Smooth muscle cell (in vitro differentiated cells): ENCODE data around the gene RITA1. TPM values are rescaled to one million over a fixed set of nuclear protein-coding genes. Genes with fewer than 3 reads are reported as not detected.

Experiments used
- DNase-seq: peaks from one replicate; lab custom pipeline; 2025; ENCODE audit not compliant: unreplicated experiment; lab: John Stamatoyannopoulos, UW
- H2AFZ ChIP-seq: fragments of 200-600 bp; sonication (generic); 2 replicates; pipeline ENCODE4 v1.6.0; 2016; ENCODE audit warnings: antibody characterized with exemption, low read depth, mild to moderate bottlenecking
- H3F3A ChIP-seq: fragments of 200-600 bp; sonication (generic); 2 replicates; pipeline ENCODE4 v1.6.0; 2017; ENCODE audit warnings: antibody characterized with exemption, low read depth
- H3K27ac ChIP-seq: fragments of 200-600 bp; sonication (generic); 2 replicates; pipeline ENCODE4 v1.5.1; 2016; ENCODE audit warnings: low read depth, mild to moderate bottlenecking
- H3K27me3 ChIP-seq: fragments of 200-600 bp; sonication (generic); 2 replicates; pipeline ENCODE4 v1.6.1; 2016; ENCODE audit warnings: low read depth, mild to moderate bottlenecking
- H3K36me3 ChIP-seq: fragments of 200-600 bp; sonication (generic); 2 replicates; pipeline ENCODE4 v1.5.1; 2016; ENCODE audit warnings: low read depth
- H3K4me1 ChIP-seq: fragments of 200-600 bp; sonication (generic); 2 replicates; pipeline ENCODE4 v1.5.1; 2016; ENCODE audit warnings: low read depth
- H3K4me2 ChIP-seq: fragments of 200-600 bp; sonication (generic); 2 replicates; pipeline ENCODE4 v1.6.0; 2016; ENCODE audit warnings: mild to moderate bottlenecking
- H3K4me3 ChIP-seq: fragments of 200-600 bp; sonication (generic); 2 replicates; pipeline ENCODE4 v1.5.1; 2016; ENCODE audit warnings: mild to moderate bottlenecking
- H3K79me2 ChIP-seq: fragments of 200-600 bp; sonication (generic); 2 replicates; pipeline ENCODE4 v1.6.0; 2016; ENCODE audit warnings: low read depth, mild to moderate bottlenecking
- H3K9ac ChIP-seq: fragments of 200-600 bp; sonication (generic); 2 replicates; pipeline ENCODE4 v1.6.0; 2016; ENCODE audit warnings: low read depth
- H3K9me3 ChIP-seq: fragments of 200-600 bp; sonication (generic); replicated peaks from 2 replicates; pipeline ENCODE4 v1.5.1; 2016; ENCODE audit warnings: low read depth
- H4K20me1 ChIP-seq: fragments of 200-600 bp; sonication (generic); 2 replicates; pipeline ENCODE4 v1.6.0; 2016; ENCODE audit warnings: low read depth
- WGBS: methylation state at CpG from one replicate; pipeline ENCODE4 v1.1.7; 2016; ENCODE audit warnings: low lambda C conversion rate; 5-methylcytosine and 5-hydroxymethylcytosine counted together
- polyA plus RNA-seq: library from polyadenylated mRNA; unstranded; fragments of >200 nt; fragmentation: Nextera tagmentation; extraction: Ambion mirVana; gene quantifications from 2 replicates; pipeline ENCODE4 v1.2.1, GENCODE V29; 2016
- total RNA-seq: library from RNA; depleted of rRNA; stranded (reverse); fragments of >200 nt; gene quantifications from 2 replicates; pipeline ENCODE4 v1.2.3, GENCODE V29; 2014
- TF ChIP-seq, protein P1 (sequence below): fragments of 200-600 bp; sonication (generic); IDR thresholded peaks from 2 replicates; pipeline ENCODE4 v1.5.1; 2017; ENCODE audit warnings: borderline replicate concordance, mild to moderate bottlenecking, antibody characterized with exemption; ENCODE audit not compliant: insufficient read depth, poor library complexity, severe bottlenecking

Gene RITA1
- total and polyA plus RNA-seq, 2 experiments from 2014 or later = 9.6 to 12.2 TPM

DNA sequence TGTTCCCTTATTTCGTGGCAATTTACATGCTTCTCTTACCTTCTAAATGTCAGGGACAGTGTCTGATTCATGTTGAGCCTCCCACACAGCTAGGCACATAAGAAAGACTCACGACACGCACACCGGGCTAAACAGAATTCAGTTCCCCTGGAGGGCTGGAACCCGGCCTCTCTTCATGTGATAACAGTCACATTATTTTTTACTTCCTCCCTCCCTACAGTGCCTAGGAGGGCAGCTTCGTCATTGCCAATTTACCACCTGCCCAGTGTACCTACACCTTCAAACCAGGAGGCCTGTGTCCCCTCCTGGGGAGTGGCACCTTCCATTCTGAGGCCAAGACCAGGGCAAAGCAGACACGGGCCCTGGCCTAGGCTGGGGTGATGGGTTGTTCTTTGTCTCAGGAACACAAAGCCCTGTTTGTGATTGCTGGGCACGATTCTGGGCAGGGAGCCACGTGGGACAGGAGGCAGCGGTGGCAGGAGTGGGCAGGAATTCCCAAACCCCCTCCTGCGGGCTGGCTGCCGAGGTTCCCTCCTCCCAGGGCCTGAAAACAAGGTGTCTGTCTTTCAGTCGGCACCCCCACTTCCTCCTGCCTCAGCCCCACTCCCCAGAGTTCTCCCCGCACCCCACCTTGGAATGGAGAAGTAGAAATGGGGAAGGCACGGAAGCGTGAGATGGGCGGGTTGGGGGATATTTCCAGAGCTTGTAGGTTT lies 43.2 kb upstream of the RITA1 start:
- H3K4me3 ChIP-seq = no peak overlapping the region
- H3K4me1 ChIP-seq = no peaks in the 10 kb centered on the region
- 84% methylated on average over 15 of the region's 17 CpGs for WGBS
- no peaks in the 10 kb centered on the region for H3K79me2 ChIP-seq
- no peak overlapping the region for H3K4me2 ChIP-seq
- no peak for DNase-seq
- no peak overlapping the region for H2AFZ ChIP-seq
- no peaks in the 10 kb centered on the region for H3K36me3 ChIP-seq
- H3K9me3 ChIP-seq = no peaks in the 10 kb centered on the region
- H4K20me1 ChIP-seq = no peaks in the 10 kb centered on the region
- H3K9ac ChIP-seq = no peak overlapping the region
- TF ChIP-seq, protein P1, sequence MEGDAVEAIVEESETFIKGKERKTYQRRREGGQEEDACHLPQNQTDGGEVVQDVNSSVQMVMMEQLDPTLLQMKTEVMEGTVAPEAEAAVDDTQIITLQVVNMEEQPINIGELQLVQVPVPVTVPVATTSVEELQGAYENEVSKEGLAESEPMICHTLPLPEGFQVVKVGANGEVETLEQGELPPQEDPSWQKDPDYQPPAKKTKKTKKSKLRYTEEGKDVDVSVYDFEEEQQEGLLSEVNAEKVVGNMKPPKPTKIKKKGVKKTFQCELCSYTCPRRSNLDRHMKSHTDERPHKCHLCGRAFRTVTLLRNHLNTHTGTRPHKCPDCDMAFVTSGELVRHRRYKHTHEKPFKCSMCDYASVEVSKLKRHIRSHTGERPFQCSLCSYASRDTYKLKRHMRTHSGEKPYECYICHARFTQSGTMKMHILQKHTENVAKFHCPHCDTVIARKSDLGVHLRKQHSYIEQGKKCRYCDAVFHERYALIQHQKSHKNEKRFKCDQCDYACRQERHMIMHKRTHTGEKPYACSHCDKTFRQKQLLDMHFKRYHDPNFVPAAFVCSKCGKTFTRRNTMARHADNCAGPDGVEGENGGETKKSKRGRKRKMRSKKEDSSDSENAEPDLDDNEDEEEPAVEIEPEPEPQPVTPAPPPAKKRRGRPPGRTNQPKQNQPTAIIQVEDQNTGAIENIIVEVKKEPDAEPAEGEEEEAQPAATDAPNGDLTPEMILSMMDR = no peak
- H3K27ac ChIP-seq = no peak overlapping the region
- no peaks in the 10 kb centered on the region for H3K27me3 ChIP-seq
- H3F3A ChIP-seq = no peaks in the 10 kb centered on the region

DNA sequence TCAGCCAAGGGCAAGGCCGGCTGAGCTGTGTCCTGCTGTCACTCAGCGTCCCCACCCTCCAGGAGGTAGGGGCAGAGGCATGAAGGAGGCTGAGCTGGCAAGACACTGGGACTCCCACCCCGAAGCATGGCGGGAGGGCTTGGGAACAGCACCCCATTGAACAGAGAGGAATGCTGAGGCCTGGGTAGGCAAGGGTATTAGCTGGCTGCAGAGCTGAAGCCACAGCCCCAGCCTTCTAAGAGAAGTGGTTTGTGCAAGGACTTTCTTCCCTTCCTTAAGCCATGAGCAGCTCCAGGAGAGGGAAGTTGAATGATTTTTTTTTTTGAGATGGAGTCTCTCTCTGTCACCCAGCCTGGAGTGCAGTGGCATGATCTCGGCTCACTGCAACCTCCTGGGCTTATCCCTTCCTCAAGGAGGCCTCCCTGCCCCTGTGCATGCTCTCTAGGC lies 42.6 kb upstream of the RITA1 start:
- WGBS = 94% methylated on average over 5 of the region's 5 CpGs
- TF ChIP-seq, protein P1 = no peak

DNA sequence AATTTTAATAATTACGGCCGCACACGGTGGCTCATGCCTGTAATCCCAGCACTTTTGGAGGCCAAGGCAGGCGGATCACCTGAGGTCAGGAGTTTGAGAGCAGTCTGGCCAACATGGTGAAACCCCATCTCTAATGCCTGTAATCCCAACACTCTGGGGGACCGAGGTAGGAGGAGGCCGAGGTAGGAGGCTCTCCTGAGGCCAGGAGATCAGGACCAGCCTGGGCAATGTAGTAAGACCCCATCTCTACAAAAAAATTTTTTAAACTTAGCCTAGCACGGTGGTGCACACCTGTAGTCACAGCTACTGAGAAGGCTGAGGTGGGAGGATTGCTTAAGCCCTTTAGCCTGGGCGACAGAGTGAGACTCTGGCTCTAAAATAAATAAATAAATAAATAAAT lies 41.6 kb upstream of the RITA1 start:
- H3K9me3 ChIP-seq = no peaks in the 10 kb centered on the region

More for the DNA sequence above, 42.6 kb upstream of the RITA1 start:
- Histone ChIP-seq H3F3A (no peaks in the 10 kb centered on the region), H3K4me3 (no peak overlapping the region), H3K9me3 (no peaks in the 10 kb centered on the region), H3K4me2 (no peak overlapping the region), H3K27ac (no peak overlapping the region), H3K36me3 (no peaks in the 10 kb centered on the region), H3K9ac (no peak overlapping the region), H4K20me1 (no peaks in the 10 kb centered on the region), H2AFZ (no peak overlapping the region), H3K4me1 (no peaks in the 10 kb centered on the region), H3K79me2 (no peaks in the 10 kb centered on the region), H3K27me3 (no peaks in the 10 kb centered on the region)
- DNase-seq = no peak

More for the DNA sequence above, 41.6 kb upstream of the RITA1 start:
- Histone ChIP-seq H3K9ac (no peak overlapping the region), H3K27ac (no peak overlapping the region), H3K36me3 (no peaks in the 10 kb centered on the region), H3K4me2 (no peak overlapping the region), H3K79me2 (no peaks in the 10 kb centered on the region), H3F3A (no peaks in the 10 kb centered on the region), H3K4me1 (no peaks in the 10 kb centered on the region), H3K27me3 (no peaks in the 10 kb centered on the region), H4K20me1 (no peaks in the 10 kb centered on the region), H3K4me3 (no peak overlapping the region), H2AFZ (no peak overlapping the region)
- WGBS = 91% methylated on average over 8 of the region's 8 CpGs
- TF ChIP-seq, protein P1 = no peak
- no peak for DNase-seq
